Stimulated activated CD4-positive, alpha-beta T cell treated with anti-CD3 and anti-CD28 coated beads, Interleukin-15, amount 100 ng/mL, for 1 hour (primary cell): ENCODE measurements around the gene TMEM163.

Experiments used
- DNase-seq, 2 donors: peaks; one replicate each; pipeline ENCODE4 v3.0.0-alpha.2; 2020; ENCODE audit warnings: low read depth in 1 of 2, low spot score in 1 of 2

TMEM163 gene

GRCh38 chr2:134693359-134694330 lies 25.2 kb downstream of the TMEM163 start:
- no peak for DNase-seq

GRCh38 chr2:134692499-134692898 lies 26.3 kb downstream of the TMEM163 start:
- no peak for DNase-seq

GRCh38 chr2:134690629-134691215 lies 28.1 kb downstream of the TMEM163 start:
- no peak for DNase-seq

GRCh38 chr2:134689315-134689714 lies 29.5 kb downstream of the TMEM163 start:
- DNase-seq, result no peak

- DNase-seq, result no peak
Observed at GRCh38 chr2:134685967-134686366, 32.8 kb downstream of the TMEM163 start.

DNA sequence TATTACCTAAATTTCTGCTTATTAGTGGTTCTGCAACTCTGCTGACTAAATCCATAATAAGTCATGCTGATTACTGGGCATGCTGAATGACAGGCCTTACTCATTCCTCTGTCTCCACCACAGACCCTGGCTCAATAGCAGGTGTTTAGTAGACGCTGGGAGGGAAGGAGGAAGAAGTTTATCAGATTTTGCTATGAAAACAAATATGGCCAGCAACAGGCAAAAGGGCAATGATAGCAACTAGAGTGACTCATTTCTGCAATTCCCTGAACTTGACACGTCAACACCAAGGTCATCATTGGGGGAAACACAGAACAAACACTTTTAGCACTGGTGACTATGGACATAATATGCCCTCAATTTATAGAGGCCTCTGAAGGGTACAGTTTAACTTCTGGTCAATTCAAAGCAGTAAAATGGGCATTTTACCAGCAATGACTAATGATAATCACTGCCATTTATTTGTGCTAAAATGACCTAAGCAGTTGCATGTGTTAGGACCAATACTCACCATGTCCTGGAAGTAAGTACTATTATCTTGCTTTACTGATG lies 35.2 kb downstream of the TMEM163 start:
- DNase-seq, result no peak

DNA sequence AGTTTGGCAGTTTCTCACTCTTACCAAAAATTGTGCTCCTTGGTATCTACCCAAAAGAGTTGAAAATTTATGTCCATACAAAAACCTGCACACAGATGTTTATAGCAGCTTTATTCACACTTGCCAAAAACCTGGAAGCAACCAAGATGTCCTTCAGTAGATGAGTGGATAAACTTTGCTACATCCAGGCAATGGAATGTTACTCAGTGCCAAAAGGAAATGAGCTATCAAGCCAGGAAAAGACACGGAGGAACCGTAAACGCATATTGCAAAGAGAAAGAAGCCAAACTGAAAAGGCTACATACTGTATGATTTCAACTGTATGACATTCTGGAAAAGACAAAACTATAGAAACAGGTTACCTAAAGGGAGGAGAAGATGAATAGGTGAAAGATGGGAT lies 36.1 kb downstream of the TMEM163 start:
- no peak for DNase-seq

DNA sequence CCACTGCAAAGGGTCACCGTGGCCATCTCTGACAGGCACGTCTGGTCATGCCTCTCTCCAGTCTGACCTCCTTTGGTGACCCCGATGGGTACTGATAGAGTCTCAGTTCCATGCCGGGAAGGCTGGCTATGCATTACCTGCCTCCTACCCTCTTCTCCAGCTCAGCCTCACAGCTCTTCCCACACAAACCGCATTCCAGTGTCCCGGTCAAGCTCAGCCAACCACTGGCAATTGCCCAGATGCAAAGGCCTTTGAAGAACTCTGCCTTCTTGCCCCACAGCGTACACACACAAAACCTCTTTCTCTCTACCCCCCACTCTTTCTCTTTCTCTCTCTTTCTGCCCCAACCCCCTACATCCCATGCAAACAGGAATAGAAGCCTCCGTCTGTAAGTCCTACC lies 37.6 kb downstream of the TMEM163 start:
- DNase-seq, result no peak

DNA sequence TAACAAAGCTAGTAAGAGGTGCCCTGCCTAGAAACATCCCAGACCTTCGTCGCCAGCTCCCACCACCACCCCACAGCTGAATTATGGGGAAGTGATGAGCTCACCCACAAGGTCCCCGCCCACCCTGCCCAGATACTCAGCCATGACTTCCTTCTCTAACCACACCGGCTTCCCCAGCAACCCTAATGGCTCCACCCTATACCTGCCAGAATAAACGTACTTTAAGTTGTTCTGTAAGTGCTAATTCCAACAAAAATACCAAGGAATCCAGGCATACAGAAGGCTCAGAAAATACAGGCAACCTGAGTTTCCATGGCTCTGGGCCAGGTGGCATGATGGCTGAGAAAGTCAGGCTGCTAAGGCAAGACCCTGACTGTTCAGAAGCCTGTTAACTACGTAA lies 39.1 kb downstream of the TMEM163 start:
- no peak for DNase-seq

DNA sequence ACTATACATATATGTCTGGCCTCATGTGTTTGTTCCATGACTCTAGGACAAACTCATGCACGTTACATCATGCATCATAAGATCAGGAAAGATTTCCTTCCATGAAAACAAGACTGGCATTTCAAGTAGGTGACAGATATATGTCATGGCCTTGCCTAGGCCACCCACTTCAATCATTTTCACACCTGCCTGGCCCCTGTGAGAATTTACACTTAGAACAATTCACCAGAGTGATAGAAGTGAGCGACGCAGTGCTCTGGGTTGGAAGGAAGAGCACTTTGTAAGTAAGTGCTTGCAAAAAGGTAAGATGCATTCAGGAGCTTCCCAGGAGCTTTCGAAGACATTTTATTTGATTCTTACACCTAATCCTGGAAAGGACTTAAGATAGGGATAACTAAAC lies 39.5 kb downstream of the TMEM163 start:
- no peak for DNase-seq

DNA sequence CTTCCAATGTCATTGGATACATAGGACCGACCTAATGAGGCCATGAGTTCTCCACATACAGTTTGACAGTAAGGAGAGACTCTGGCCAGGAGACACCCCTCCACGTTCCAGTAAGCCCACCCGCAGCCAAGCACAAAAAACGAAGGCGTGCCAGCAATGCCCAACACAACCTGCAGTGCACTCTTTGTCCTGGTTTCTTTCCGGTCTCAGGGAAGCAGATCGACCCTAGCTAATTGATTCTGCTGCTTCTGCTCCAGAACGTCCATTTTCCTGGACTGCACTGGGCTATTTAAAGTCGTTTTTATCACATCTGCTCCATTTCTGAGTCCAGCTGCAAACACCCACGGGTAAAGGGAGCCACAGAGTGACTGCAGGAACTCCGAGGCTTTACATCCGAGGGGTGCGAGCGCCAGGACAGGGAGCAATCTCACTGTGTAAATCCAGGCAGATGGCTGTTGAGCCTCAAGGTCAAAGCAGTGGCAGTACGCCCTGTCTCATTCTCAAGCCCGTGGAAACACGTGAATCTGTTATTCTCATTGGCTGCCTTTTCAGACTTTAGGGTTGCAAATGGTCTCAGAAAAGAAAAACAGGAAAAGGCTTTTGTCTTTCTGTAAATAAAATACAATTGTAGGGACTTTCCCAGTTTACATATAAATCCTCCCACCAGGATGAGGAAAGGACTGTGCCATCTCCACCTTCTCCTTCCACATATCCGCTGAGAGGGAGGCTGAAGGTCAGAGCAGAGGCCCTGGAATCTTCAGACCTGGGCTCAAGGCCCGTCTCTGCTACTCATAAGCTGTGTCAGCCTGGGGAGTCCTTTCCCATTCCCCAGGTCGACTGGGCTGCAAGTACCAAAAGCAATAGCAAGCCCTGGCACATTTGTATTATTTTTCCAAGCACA lies 40.7 kb downstream of the TMEM163 start:
- no peak for DNase-seq

GRCh38 chr2:134676960-134677359 lies 41.8 kb downstream of the TMEM163 start:
- DNase-seq, result no peak

DNA sequence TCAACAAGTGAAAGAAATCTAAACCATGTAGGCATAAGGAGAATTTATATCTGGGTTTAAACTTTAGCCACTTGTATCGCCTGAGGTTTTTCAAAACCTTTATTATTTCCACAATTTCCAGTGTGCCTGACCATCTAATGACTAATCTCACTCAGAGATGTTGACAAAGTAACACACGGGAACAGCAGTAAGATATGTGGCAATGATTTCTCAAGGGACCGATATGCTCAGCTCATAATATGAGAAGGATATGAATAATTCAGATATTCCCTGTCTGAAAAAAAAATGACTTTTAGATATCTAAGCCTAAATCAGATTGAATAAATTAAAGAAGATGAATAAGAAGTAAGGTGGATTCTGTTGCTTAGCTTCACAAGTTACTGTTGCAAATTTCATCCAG lies 43.5 kb downstream of the TMEM163 start:
- DNase-seq, result no peak

DNA sequence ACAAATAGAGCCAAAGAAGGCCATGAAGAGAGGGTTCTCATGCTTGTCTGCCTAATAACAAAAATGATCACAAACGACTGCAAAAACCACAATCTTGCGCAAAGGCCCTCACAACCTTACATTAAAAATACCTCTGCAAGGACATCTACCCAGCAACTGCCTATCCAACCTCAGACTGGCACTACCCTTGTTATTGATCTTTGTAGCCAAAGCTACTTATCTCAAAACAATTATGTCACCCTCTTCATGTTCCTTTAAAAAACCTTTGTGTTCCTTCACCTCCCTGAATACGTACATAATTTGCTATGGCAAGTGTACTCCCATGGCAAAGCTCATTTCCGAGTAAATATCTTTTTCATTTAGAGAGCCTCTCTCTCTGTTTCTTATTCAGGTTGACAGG lies 44.1 kb downstream of the TMEM163 start:
- no peak for DNase-seq

DNA sequence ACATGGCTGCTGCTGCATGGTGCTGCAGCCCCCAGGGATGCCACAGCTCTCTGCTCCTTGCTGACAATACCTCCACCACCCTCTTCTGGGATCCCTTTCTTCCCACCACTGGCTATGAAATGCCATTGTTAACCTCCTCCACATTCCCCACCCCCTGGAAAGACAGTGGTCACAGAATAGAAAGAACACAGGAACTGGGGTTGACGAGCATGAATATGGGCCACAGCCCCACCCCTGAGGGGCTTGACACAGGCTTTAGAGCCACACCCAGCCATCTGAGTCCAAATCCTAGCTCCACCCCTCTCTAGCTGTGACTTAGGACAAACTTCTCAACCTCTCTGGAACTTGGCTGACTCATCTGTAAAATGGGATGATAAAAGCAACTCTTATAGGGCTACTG lies 47.3 kb downstream of the TMEM163 start:
- no peak for DNase-seq

- no peak for DNase-seq
Observed at GRCh38 chr2:134670955-134671354, 47.8 kb downstream of the TMEM163 start.

DNA sequence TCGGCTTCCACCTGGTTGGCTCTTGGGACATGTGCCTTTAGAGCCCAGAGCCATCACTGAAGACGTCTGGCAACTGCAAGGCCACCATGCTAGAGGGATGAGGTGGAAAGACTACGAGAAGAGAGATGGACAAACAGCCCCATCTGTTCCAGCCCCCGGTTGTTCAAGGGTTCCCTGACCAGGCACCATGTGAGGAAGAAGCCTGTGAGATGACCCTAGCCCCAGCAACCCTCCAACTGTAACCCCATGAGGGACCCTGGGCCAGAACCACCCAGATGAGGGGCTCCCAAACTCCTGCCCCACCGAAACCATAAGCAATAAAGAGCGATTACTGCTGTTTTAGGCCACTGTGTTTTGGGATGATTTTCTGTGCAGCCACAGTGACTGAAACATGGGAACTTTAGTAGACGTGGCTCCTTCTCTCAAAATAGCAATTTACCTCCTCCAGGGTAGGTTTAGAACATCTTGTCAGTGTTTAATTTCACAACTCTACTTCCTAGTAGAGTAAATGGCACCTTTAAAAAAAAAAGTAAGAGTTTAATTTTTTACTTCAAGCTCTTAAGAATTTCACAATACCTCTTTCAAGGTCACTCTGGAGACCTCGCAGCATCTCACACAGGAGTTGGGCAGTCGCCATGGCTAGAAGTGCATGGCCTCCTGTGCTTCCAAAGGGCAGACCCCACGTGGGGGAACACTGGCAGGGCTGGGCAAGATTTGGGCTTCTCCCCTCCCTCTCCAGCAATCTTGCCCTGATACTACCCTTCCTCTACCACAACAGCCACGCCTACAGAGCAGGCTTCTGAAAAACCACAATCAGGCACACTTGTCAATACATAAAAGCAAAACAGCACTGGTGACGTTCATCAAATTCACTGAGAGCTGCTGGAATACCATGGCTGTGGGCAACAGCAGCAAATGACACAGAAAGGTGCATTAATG lies 48.8 kb downstream of the TMEM163 start:
- no peak for DNase-seq

DNA sequence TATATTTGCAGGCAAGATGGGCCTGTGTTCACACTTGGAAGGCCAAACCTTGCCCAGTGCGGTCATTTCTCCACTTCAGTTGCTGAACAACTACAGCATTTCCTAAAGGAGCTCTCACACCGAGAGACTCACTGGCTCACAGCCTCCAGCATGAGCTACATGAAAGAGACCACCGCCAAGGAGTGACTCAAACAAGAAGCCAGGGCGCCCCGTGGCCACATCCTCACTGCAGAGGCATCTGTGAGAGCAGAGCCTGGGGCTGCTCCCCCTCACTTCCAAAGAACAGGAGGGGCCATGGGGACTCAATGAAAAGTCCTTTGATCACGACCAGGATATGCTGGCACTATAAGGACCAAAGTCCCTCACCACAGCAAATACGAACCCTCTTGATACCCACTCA lies 50.0 kb downstream of the TMEM163 start:
- DNase-seq, result peak; percentile 16 to 51

- no peak for DNase-seq
Observed at GRCh38 chr2:134667541-134667940, 51.3 kb downstream of the TMEM163 start.

DNA sequence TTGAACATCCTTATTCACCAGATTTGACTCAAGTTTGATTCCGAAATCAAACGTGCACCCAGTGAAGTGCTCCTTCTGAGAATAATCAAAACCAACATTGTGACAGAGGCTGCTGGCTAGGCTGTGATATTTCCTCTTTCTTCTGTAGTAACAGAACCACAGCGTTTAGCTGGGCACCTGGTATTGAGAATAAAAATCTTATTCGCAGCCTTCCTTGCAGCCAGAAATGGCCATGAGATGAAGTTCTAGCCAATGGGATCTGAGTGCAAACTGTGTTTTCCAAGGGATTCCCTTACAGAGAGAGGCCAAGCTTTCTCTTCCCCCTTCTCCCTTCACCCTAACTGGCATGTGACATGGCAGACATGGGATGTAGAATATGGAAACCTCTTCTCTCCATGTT lies 51.7 kb downstream of the TMEM163 start:
- no peak for DNase-seq
